Measurements from ENCODE around the gene RNF44. TPM values are rescaled to one million over a fixed set of nuclear protein-coding genes. Genes with fewer than 3 reads are reported as not detected.

RNF44 gene
- total and polyA plus RNA-seq, 4 donors = 3.2 to 6.4 (median 4.7) TPM

- peak; percentile 39 for TF ChIP-seq REST (IDR thresholded peaks at IDR 0.05)
- TF ChIP-seq ZBTB33 (IDR thresholded peaks at IDR 0.05) = no peak
- TF ChIP-seq HNF4G (IDR thresholded peaks at IDR 0.05) = no peak
- no peak for TF ChIP-seq JUND (IDR thresholded peaks at IDR 0.05)
- TF ChIP-seq, protein P1, sequence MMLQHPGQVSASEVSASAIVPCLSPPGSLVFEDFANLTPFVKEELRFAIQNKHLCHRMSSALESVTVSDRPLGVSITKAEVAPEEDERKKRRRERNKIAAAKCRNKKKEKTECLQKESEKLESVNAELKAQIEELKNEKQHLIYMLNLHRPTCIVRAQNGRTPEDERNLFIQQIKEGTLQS (IDR thresholded peaks at IDR 0.05) = no peak
These were observed 11.8 kb upstream of the RNF44 start, which contains the start of gene CDHR2 (continued) for GRCh38 chr5:176548967-176549444.

DNA sequence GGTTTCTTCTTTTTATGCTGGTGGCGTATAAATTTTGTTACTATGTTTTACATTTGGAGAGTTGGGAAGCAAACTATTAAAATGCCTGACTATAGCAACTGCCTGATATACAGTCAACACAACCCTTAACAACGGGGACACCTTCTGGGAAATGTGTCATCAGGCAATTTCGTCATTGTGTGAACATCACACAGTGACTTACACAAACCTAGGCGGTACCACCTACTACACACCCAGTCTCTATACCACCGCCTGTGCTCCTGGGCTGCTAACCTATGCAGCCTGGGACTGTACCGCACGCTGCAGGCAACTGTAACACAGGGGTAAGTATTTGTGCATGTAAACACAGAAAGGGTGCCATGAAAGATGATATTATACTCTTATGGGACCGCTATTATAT is 10.6 kb upstream of the RNF44 start:
- no peak for TF ChIP-seq JUND (IDR thresholded peaks at IDR 0.05)
- no peak for TF ChIP-seq CTCF (IDR thresholded peaks at IDR 0.05; ENCODE audit: low read depth, low read length, missing input control)
- TF ChIP-seq, protein P2, sequence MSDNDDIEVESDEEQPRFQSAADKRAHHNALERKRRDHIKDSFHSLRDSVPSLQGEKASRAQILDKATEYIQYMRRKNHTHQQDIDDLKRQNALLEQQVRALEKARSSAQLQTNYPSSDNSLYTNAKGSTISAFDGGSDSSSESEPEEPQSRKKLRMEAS (IDR thresholded peaks at IDR 0.05) = no peak
- TF ChIP-seq EGR1 (IDR thresholded peaks at IDR 0.05; ENCODE audit: low read depth in 2 of 2) = no peak
- TF ChIP-seq RAD21 (IDR thresholded peaks at IDR 0.05) = no peak
- no peak for TF ChIP-seq HNF4A (conservative IDR thresholded peaks at IDR 0.05)
- no peak for TF ChIP-seq YY1 (IDR thresholded peaks at IDR 0.05)
- no peak for TF ChIP-seq RXRA (IDR thresholded peaks at IDR 0.05)
- Histone ChIP-seq H3K4me3 (ENCODE audit: low read depth in 1 of 3, low read length in 3 of 3) (no peak overlapping the region), H3K27ac (ENCODE audit: low read depth in 1 of 2, low read length in 2 of 2) (peak overlapping the region; percentile 35 to 42), H3K9ac (ENCODE audit: low read depth in 1 of 2, low read length in 2 of 2) (no peak overlapping the region), H3K9me3 (ENCODE audit: control insufficient read depth in 4 of 4, low read length in 3 of 4) (no peaks in the 10 kb centered on the region), H3K4me1 (ENCODE audit: control insufficient read depth in 4 of 4, insufficient read depth in 4 of 4, low read length in 3 of 4) (peaks cover 0 to 26% (median 16%) of the 10 kb centered on the region in 4 donors), H3K27me3 (ENCODE audit: control insufficient read depth in 4 of 4, insufficient read depth in 4 of 4, low read length in 3 of 4) (no peaks in the 10 kb centered on the region), H3K36me3 (ENCODE audit: control insufficient read depth in 4 of 4, insufficient read depth in 3 of 4, low read depth in 1 of 4, low read length in 3 of 4) (no peaks in the 10 kb centered on the region)
- DNase-seq (ENCODE audit: low spot score) = no peak
- 65% methylated on average over 8 of the region's 8 CpGs for WGBS

Measured in liver (tissue), 9 donors.